MM.1S (cell line): ENCODE measurements around the gene SULT1A1.

ENCODE experiments used
- DNase-seq: peaks from one replicate; pipeline ENCODE4 v3.0.0-alpha.2; 2015
- H2AFZ ChIP-seq: fragments of 300-600 bp; sonication (generic); 2 replicates; pipeline ENCODE4 v1.6.0; 2016; ENCODE audit warnings: antibody characterized with exemption, low read length
- H3F3A ChIP-seq: fragments of 300-600 bp; sonication (generic); 2 replicates; pipeline ENCODE4 v1.6.1; 2016; ENCODE audit warnings: mild to moderate bottlenecking, antibody characterized with exemption, low read length, moderate library complexity, mixed read lengths; ENCODE audit not compliant: insufficient read depth
- H3K27ac ChIP-seq: fragments of 300-600 bp; sonication (generic); 2 replicates; pipeline ENCODE4 v1.5.1; 2016; ENCODE audit warnings: mild to moderate bottlenecking, low read length
- H3K27me3 ChIP-seq: fragments of 300-600 bp; sonication (generic); replicated peaks from 2 replicates; pipeline ENCODE4 v1.6.0; 2016; ENCODE audit warnings: low read length; ENCODE audit not compliant: insufficient read depth
- H3K36me3 ChIP-seq: fragments of 300-600 bp; sonication (generic); replicated peaks from 2 replicates; pipeline ENCODE4 v1.6.1; 2016; ENCODE audit warnings: mild to moderate bottlenecking, low read length, mixed read lengths; ENCODE audit not compliant: insufficient read depth
- H3K4me1 ChIP-seq: fragments of 300-600 bp; sonication (generic); 2 replicates; pipeline ENCODE4 v1.6.1; 2016; ENCODE audit warnings: low read length, mixed read lengths
- H3K4me2 ChIP-seq: fragments of 300-600 bp; sonication (generic); 2 replicates; pipeline ENCODE4 v1.6.0; 2016; ENCODE audit warnings: low read depth, low read length
- H3K4me3 ChIP-seq: fragments of 300-600 bp; sonication (generic); 2 replicates; pipeline ENCODE4 v1.5.1; 2016; ENCODE audit warnings: low read length, mixed read lengths
- H3K79me2 ChIP-seq: fragments of 300-600 bp; sonication (generic); 2 replicates; pipeline ENCODE4 v1.6.1; 2016; ENCODE audit warnings: mixed run types, low read length, mixed read lengths
- H3K9ac ChIP-seq: fragments of 300-600 bp; sonication (generic); 2 replicates; pipeline ENCODE4 v1.6.1; 2016; ENCODE audit warnings: low read length, mixed read lengths
- H3K9me2 ChIP-seq: fragments of 300-600 bp; sonication (generic); replicated peaks from 2 replicates; pipeline ENCODE4 v1.6.1; 2016; ENCODE audit warnings: mild to moderate bottlenecking, low read length, mixed read lengths; ENCODE audit not compliant: insufficient read depth
- H3K9me3 ChIP-seq: fragments of 300-600 bp; sonication (generic); replicated peaks from 2 replicates; pipeline ENCODE4 v1.6.1; 2016; ENCODE audit warnings: mild to moderate bottlenecking, low read length, mixed read lengths; ENCODE audit not compliant: insufficient read depth
- H4K20me1 ChIP-seq: fragments of 300-600 bp; sonication (generic); 2 replicates; pipeline ENCODE4 v1.6.1; 2016; ENCODE audit warnings: mild to moderate bottlenecking, low read length, moderate library complexity, mixed read lengths; ENCODE audit not compliant: insufficient read depth
- EZH2 ChIP-seq: fragments of 300-600 bp; sonication (generic); optimal IDR thresholded peaks from 2 replicates; pipeline ENCODE3; 2017; ENCODE audit warnings: low read depth, mild to moderate bottlenecking, antibody characterized with exemption, low read length, mixed read lengths
- EZH2phosphoT487 ChIP-seq: fragments of 300-600 bp; sonication (generic); IDR thresholded peaks from 2 replicates; pipeline ENCODE4 v1.6.1; 2018; ENCODE audit warnings: antibody characterized with exemption, low read length
- TF ChIP-seq, protein P1 (sequence below): fragments of 300-600 bp; sonication (generic); IDR thresholded peaks from 2 replicates; pipeline ENCODE4 v1.5.1; 2016; ENCODE audit warnings: antibody characterized with exemption, low read length, mixed read lengths

Gene SULT1A1

DNA sequence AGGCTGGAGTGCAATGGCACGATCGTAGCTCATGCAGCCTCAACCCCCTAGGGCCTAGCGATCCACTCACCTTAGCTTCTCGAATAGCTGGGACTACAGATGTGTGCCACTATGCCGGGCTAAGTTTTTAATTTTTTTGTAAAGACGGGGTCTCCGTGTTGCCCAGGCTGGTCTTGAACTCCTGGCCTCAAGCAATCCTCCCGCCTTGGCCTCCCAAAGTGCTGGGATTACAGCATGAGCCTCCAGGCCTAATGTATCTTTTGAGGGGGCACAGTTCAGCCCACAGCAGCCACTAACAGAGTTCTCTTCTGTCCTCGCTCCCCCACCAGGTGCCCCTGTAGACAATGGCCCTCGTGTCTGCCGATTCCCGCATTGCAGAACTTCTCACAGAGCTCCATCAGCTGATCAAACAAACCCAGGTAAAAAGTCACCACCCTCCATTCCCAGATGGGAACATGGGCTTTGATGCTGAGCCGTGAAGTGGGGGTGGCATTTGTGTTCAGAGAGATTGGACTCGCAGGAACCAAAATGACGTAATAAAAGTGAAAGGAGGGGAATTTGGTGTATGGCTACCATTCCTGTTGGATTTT is 29.0 kb downstream of the SULT1A1 start:
- no peak overlapping the region for H3K4me3 ChIP-seq
- no peaks in the 10 kb centered on the region for H3K4me1 ChIP-seq
- no peaks in the 10 kb centered on the region for H3K79me2 ChIP-seq
- H4K20me1 ChIP-seq = no peaks in the 10 kb centered on the region
- no peak for DNase-seq
- TF ChIP-seq EZH2phosphoT487 (no peak), EZH2 (no peak)
- TF ChIP-seq, protein P1, sequence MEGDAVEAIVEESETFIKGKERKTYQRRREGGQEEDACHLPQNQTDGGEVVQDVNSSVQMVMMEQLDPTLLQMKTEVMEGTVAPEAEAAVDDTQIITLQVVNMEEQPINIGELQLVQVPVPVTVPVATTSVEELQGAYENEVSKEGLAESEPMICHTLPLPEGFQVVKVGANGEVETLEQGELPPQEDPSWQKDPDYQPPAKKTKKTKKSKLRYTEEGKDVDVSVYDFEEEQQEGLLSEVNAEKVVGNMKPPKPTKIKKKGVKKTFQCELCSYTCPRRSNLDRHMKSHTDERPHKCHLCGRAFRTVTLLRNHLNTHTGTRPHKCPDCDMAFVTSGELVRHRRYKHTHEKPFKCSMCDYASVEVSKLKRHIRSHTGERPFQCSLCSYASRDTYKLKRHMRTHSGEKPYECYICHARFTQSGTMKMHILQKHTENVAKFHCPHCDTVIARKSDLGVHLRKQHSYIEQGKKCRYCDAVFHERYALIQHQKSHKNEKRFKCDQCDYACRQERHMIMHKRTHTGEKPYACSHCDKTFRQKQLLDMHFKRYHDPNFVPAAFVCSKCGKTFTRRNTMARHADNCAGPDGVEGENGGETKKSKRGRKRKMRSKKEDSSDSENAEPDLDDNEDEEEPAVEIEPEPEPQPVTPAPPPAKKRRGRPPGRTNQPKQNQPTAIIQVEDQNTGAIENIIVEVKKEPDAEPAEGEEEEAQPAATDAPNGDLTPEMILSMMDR = no peak
- no peaks in the 10 kb centered on the region for H3K27me3 ChIP-seq
- no peaks in the 10 kb centered on the region for H3K9me2 ChIP-seq
- no peaks in the 10 kb centered on the region for H3K9me3 ChIP-seq
- no peak overlapping the region for H3K4me2 ChIP-seq
- H3K27ac ChIP-seq = no peak overlapping the region
- no peak overlapping the region for H3K9ac ChIP-seq
- H3K36me3 ChIP-seq = no peaks in the 10 kb centered on the region
- no peaks in the 10 kb centered on the region for H3F3A ChIP-seq
- H2AFZ ChIP-seq = no peak overlapping the region

DNA sequence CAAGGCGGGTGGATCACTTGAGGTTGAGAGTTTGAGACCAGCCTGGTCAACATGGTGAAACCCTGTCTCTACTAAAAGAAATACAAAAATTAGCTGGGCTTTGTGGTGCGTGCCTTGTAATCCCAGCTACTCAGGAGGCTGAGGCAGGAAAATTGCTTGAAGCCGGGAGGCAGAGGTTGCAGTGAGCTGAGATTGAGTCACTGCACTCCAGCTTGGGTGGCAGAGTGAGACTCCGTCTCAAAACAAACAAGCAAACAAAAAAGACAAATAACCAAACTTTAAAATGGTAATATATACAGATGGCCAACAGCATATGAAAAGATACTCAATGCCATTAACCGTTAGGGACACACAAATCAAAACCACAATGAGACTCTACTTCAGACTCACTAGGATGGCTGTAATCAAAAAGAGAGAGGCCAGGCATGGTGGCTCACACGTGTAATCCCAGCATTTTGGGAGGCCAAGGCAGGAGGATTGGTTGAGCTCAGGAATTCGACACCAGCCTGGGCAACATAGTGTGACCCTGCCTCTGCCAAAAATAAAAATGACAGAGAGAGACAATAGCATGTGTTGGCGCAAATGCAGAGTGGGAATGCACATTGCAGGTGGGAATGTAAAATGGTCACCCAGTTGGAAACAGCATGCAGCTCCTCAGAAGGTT is 34.3 kb downstream of the SULT1A1 start:
- Histone ChIP-seq H3K9ac (no peak overlapping the region), H3K36me3 (no peaks in the 10 kb centered on the region), H3K27ac (no peak overlapping the region), H3K27me3 (no peaks in the 10 kb centered on the region), H3K79me2 (no peaks in the 10 kb centered on the region), H3K4me2 (no peak overlapping the region), H4K20me1 (no peaks in the 10 kb centered on the region), H3F3A (no peaks in the 10 kb centered on the region), H3K4me1 (no peaks in the 10 kb centered on the region), H3K4me3 (no peak overlapping the region), H2AFZ (no peak overlapping the region), H3K9me3 (no peaks in the 10 kb centered on the region), H3K9me2 (no peaks in the 10 kb centered on the region)
- no peak for DNase-seq
- TF ChIP-seq, protein P1 = no peak
- TF ChIP-seq EZH2phosphoT487 (no peak), EZH2 (no peak)

DNA sequence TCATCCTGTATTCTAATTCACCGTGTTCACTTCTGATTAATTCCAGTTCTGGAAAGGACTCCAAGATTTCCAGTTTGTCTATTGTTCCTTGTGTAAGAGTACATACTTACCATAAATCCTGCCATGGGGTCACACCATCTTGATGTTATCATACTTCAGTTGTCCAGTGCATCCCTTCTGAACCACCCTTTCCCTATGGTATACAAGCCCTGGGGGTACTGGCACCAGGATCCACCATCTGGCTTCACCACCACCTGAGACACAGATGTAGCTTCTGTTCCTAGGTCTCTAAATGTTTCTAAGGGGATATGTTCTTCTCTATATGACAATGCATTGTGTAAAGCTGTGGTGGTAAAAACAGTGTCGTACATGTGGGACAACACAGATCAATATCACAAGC is 34.9 kb downstream of the SULT1A1 start:
- TF ChIP-seq EZH2 (no peak), EZH2phosphoT487 (no peak)
- TF ChIP-seq, protein P1 = no peak
- H3K79me2 ChIP-seq = no peaks in the 10 kb centered on the region
- H3K27me3 ChIP-seq = no peaks in the 10 kb centered on the region
- H3F3A ChIP-seq = no peaks in the 10 kb centered on the region
- no peak overlapping the region for H2AFZ ChIP-seq
- no peaks in the 10 kb centered on the region for H3K9me2 ChIP-seq
- H3K4me3 ChIP-seq = no peak overlapping the region
- no peaks in the 10 kb centered on the region for H3K9me3 ChIP-seq
- no peaks in the 10 kb centered on the region for H3K36me3 ChIP-seq
- H3K4me2 ChIP-seq = no peak overlapping the region
- no peaks in the 10 kb centered on the region for H3K4me1 ChIP-seq
- H3K9ac ChIP-seq = no peak overlapping the region
- no peak for DNase-seq
- H4K20me1 ChIP-seq = no peaks in the 10 kb centered on the region
- H3K27ac ChIP-seq = no peak overlapping the region
